Karpas-422 (cell line): Measurements from ENCODE around the gene RBM20. TPM values are rescaled to one million over a fixed set of nuclear protein-coding genes. Genes with fewer than 3 reads are reported as not detected.

Experiments
- DNase-seq: peaks from one replicate; pipeline ENCODE4 v3.0.0-alpha.2; 2015
- H2AFZ ChIP-seq: fragments of 200-600 bp; sonication (generic); 2 replicates; pipeline ENCODE4 v1.6.1; 2014; ENCODE audit warnings: antibody characterized with exemption, low read length, mixed read lengths
- H3K27ac ChIP-seq: fragments of 200-600 bp; sonication (generic); 2 replicates; pipeline ENCODE4 v1.5.1; 2014; ENCODE audit warnings: mild to moderate bottlenecking, low read length, moderate library complexity
- H3K27me3 ChIP-seq: fragments of 200-600 bp; sonication (generic); 2 replicates; pipeline ENCODE4 v1.6.1; 2014; ENCODE audit warnings: low read length, mixed read lengths
- H3K36me3 ChIP-seq: fragments of 200-600 bp; sonication (generic); 2 replicates; pipeline ENCODE4 v1.6.1; 2014; ENCODE audit warnings: low read length, mixed read lengths; ENCODE audit not compliant: insufficient read depth
- H3K4me1 ChIP-seq: fragments of 200-600 bp; sonication (generic); 2 replicates; pipeline ENCODE4 v1.6.1; 2014; ENCODE audit warnings: mild to moderate bottlenecking, low read length, mixed read lengths
- H3K4me2 ChIP-seq: fragments of 200-600 bp; sonication (generic); 2 replicates; pipeline ENCODE4 v1.6.1; 2014; ENCODE audit warnings: low read length, low read depth, mild to moderate bottlenecking; ENCODE audit not compliant: poor library complexity, severe bottlenecking
- H3K4me3 ChIP-seq: fragments of 200-600 bp; sonication (generic); 2 replicates; pipeline ENCODE4 v1.5.1; 2014; ENCODE audit warnings: mild to moderate bottlenecking, antibody characterized with exemption, low read length, mixed read lengths
- H3K79me2 ChIP-seq: fragments of 200-600 bp; sonication (generic); 2 replicates; pipeline ENCODE4 v1.6.1; 2014; ENCODE audit warnings: mild to moderate bottlenecking, low read length, mixed read lengths
- H3K9ac ChIP-seq: fragments of 200-600 bp; sonication (generic); 2 replicates; pipeline ENCODE4 v1.6.0; 2014; ENCODE audit warnings: low read length
- H3K9me2 ChIP-seq: fragments of 200-600 bp; sonication (generic), shearing (Covaris generic); replicated peaks from 2 replicates; pipeline ENCODE4 v1.6.0; 2014; ENCODE audit warnings: mild to moderate bottlenecking, low read length, moderate library complexity; ENCODE audit not compliant: insufficient read depth
- H3K9me3 ChIP-seq: fragments of 300-700, 200-600 bp; sonication (generic); 2 replicates; pipeline ENCODE4 v1.6.1; 2014; ENCODE audit warnings: low read length, mixed read lengths
- H4K20me1 ChIP-seq: fragments of 200-600 bp; sonication (generic); 2 replicates; pipeline ENCODE4 v1.6.1; 2014; ENCODE audit warnings: mild to moderate bottlenecking, antibody characterized with exemption, low read length, low read depth; ENCODE audit not compliant: insufficient read depth
- total RNA-seq: library from RNA; depleted of rRNA; stranded (reverse); fragments of >200 nt; shearing (Covaris generic); gene quantifications from 2 replicates; pipeline ENCODE4 v1.2.3, GENCODE V29; 2014; ENCODE audit warnings: low replicate concordance

Gene RBM20
- total RNA-seq, 1 experiment from 2014 or later = not detected

GRCh38 chr10:110746254-110746826 lies 102.2 kb downstream of the RBM20 start:
- no peaks in the 10 kb centered on the region for H3K36me3 ChIP-seq
- H3K4me3 ChIP-seq = no peak overlapping the region
- H3K27me3 ChIP-seq = no peaks in the 10 kb centered on the region; the same call in 1 of the 2 replicates
- peak; percentile 70 for DNase-seq
- no peaks in the 10 kb centered on the region for H3K79me2 ChIP-seq
- no peaks in the 10 kb centered on the region for H3K9me3 ChIP-seq
- H2AFZ ChIP-seq = no peak overlapping the region
- H4K20me1 ChIP-seq = no peaks in the 10 kb centered on the region
- H3K27ac ChIP-seq = no peak overlapping the region
- H3K4me1 ChIP-seq = peaks cover 8% of the 10 kb centered on the region; the same call in 1 of the 2 replicates
- H3K4me2 ChIP-seq = no peak overlapping the region
- no peaks in the 10 kb centered on the region for H3K9me2 ChIP-seq
- no peak overlapping the region for H3K9ac ChIP-seq

GRCh38 chr10:110746969-110747608 lies 103.0 kb downstream of the RBM20 start:
- Histone ChIP-seq H3K4me1 (peaks cover 8% of the 10 kb centered on the region; the same call in 1 of the 2 replicates), H3K4me3 (no peak overlapping the region), H4K20me1 (no peaks in the 10 kb centered on the region), H3K4me2 (no peak overlapping the region), H2AFZ (no peak overlapping the region), H3K36me3 (no peaks in the 10 kb centered on the region), H3K9me2 (no peaks in the 10 kb centered on the region), H3K27me3 (no peaks in the 10 kb centered on the region; the same call in 1 of the 2 replicates), H3K27ac (no peak overlapping the region), H3K9ac (no peak overlapping the region), H3K9me3 (no peaks in the 10 kb centered on the region), H3K79me2 (no peaks in the 10 kb centered on the region)
- DNase-seq = no peak

- Histone ChIP-seq H3K9ac (no peak overlapping the region), H3K27me3 (no peaks in the 10 kb centered on the region; the same call in 1 of the 2 replicates), H2AFZ (no peak overlapping the region), H3K9me2 (no peaks in the 10 kb centered on the region), H3K9me3 (no peaks in the 10 kb centered on the region), H4K20me1 (no peaks in the 10 kb centered on the region), H3K4me1 (peaks cover 4% of the 10 kb centered on the region; the same call in 1 of the 2 replicates), H3K27ac (no peak overlapping the region), H3K79me2 (no peaks in the 10 kb centered on the region), H3K4me2 (no peak overlapping the region), H3K36me3 (no peaks in the 10 kb centered on the region), H3K4me3 (no peak overlapping the region)
- DNase-seq = no peak
Measured at GRCh38 chr10:110747609-110748464, 103.7 kb downstream of the RBM20 start.

- Histone ChIP-seq H3K79me2 (no peaks in the 10 kb centered on the region), H3K4me1 (peaks cover 4% of the 10 kb centered on the region; the same call in 1 of the 2 replicates), H3K9ac (no peak overlapping the region), H4K20me1 (no peaks in the 10 kb centered on the region), H3K27ac (no peak overlapping the region), H3K4me2 (no peak overlapping the region), H3K36me3 (no peaks in the 10 kb centered on the region), H3K9me3 (no peaks in the 10 kb centered on the region), H3K4me3 (no peak overlapping the region), H3K27me3 (no peaks in the 10 kb centered on the region; the same call in 1 of the 2 replicates), H3K9me2 (no peaks in the 10 kb centered on the region), H2AFZ (no peak overlapping the region)
- DNase-seq = no peak
Measured at GRCh38 chr10:110748970-110749369, 104.8 kb downstream of the RBM20 start.

GRCh38 chr10:110750931-110751330 lies 106.8 kb downstream of the RBM20 start:
- no peaks in the 10 kb centered on the region for H3K9me2 ChIP-seq
- no peak overlapping the region for H3K4me2 ChIP-seq
- H4K20me1 ChIP-seq = no peaks in the 10 kb centered on the region
- no peak overlapping the region for H3K9ac ChIP-seq
- no peaks in the 10 kb centered on the region for H3K79me2 ChIP-seq
- H3K36me3 ChIP-seq = no peaks in the 10 kb centered on the region
- H3K27ac ChIP-seq = no peak overlapping the region
- H3K4me3 ChIP-seq = no peak overlapping the region
- no peak for DNase-seq
- no peaks in the 10 kb centered on the region; the same call in 1 of the 2 replicates for H3K27me3 ChIP-seq
- peaks cover 4% of the 10 kb centered on the region; the same call in 1 of the 2 replicates for H3K4me1 ChIP-seq
- H3K9me3 ChIP-seq = no peaks in the 10 kb centered on the region
- no peak overlapping the region for H2AFZ ChIP-seq

GRCh38 chr10:110751850-110752249 lies 107.7 kb downstream of the RBM20 start:
- H3K4me3 ChIP-seq = no peak overlapping the region
- H3K27me3 ChIP-seq = no peaks in the 10 kb centered on the region; the same call in 1 of the 2 replicates
- no peak overlapping the region for H2AFZ ChIP-seq
- no peaks in the 10 kb centered on the region for H3K36me3 ChIP-seq
- H3K9me3 ChIP-seq = no peaks in the 10 kb centered on the region
- H3K4me2 ChIP-seq = no peak overlapping the region
- no peak for DNase-seq
- H4K20me1 ChIP-seq = no peaks in the 10 kb centered on the region
- no peak overlapping the region for H3K27ac ChIP-seq
- no peak overlapping the region for H3K9ac ChIP-seq
- no peaks in the 10 kb centered on the region for H3K9me2 ChIP-seq
- H3K79me2 ChIP-seq = no peaks in the 10 kb centered on the region
- H3K4me1 ChIP-seq = peaks cover 3% of the 10 kb centered on the region; the same call in 1 of the 2 replicates

GRCh38 chr10:110753462-110753861 lies 109.3 kb downstream of the RBM20 start:
- Histone ChIP-seq H4K20me1 (no peaks in the 10 kb centered on the region), H3K36me3 (no peaks in the 10 kb centered on the region), H3K4me3 (no peak overlapping the region), H3K9me3 (no peaks in the 10 kb centered on the region), H3K27me3 (no peaks in the 10 kb centered on the region; the same call in 1 of the 2 replicates), H3K9ac (no peak overlapping the region), H3K4me1 (no peaks in the 10 kb centered on the region), H3K4me2 (no peak overlapping the region), H3K27ac (no peak overlapping the region), H2AFZ (no peak overlapping the region), H3K9me2 (no peaks in the 10 kb centered on the region), H3K79me2 (no peaks in the 10 kb centered on the region)
- no peak for DNase-seq
